ENCODE data around the gene PNPO.

GRCh38 chr17:47950448-47950847, 9.1 kb downstream of the PNPO start:
- TF ChIP-seq CTCF (IDR thresholded peaks at IDR 0.05) (no peak), POLR2AphosphoS5 (IDR thresholded peaks at IDR 0.05) (no peak), EP300 (IDR thresholded peaks at IDR 0.05) (no peak), POLR2A (IDR thresholded peaks at IDR 0.05) (no peak)

Measured in sigmoid colon (tissue), 4 donors.